Measurements from ENCODE around the gene CYP2S1. TPM values are rescaled to one million over a fixed set of nuclear protein-coding genes. Genes with fewer than 3 reads are reported as not detected.

Gene CYP2S1
- total RNA-seq, 1 experiment from 2014 or later: 191 TPM

DNA sequence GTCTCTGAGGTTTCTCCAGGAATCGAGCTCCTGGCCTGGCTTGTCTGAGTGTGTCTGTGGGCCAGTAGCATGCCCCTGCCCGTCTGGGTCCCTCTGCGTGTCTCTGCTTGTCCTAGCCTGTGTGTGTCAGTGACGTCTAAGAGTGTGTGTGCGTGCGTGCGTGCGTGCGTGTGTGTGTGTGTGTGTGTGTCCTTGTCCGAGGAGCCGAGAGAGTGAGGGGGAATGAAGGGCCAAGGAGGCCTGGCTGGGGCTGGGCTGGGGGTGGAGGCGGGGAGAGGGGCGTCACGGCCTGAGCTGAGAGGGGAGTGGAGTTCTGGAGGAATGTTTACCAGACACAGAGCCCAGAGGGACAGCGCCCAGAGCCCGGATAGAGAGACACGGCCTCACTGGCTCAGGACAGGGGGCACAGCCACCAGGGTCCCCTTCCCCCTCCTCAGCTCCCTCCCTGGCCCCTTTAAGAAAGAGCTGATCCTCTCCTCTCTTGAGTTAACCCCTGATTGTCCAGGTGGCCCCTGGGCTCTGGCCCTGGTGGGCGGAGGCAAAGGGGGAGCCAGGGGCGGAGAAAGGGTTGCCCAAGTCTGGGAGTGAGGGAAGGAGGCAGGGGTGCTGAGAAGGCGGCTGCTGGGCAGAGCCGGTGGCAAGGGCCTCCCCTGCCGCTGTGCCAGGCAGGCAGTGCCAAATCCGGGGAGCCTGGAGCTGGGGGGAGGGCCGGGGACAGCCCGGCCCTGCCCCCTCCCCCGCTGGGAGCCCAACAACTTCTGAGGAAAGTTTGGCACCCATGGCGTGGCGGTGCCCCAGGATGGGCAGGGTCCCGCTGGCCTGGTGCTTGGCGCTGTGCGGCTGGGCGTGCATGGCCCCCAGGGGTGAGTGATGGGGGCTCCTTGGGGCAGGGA is 25.8 kb downstream of the CYP2S1 start, which contains the start of gene AXL (continued):
- TF ChIP-seq SOX15 (CRISPR knock-in tag; IDR thresholded peaks at IDR 0.05) (no peak), NR1H2 (CRISPR knock-in tag; IDR thresholded peaks at IDR 0.05) (no peak), JUN (CRISPR knock-in tag; IDR thresholded peaks at IDR 0.05) (no peak), PRRX2 (CRISPR knock-in tag; IDR thresholded peaks at IDR 0.05) (no peak), JAZF1 (CRISPR knock-in tag; IDR thresholded peaks at IDR 0.05) (no peak), SP1 (CRISPR knock-in tag; conservative IDR thresholded peaks at IDR 0.05) (peak; percentile 78; the same call in 1 of the 2 replicates), CBFB (CRISPR knock-in tag; IDR thresholded peaks at IDR 0.05; ENCODE audit: low read depth) (0 out of 2 replicates have a peak, but pooled peaks have one; percentile 73), NFATC4 (CRISPR knock-in tag; IDR thresholded peaks at IDR 0.05) (no peak), NFYB (CRISPR knock-in tag; conservative IDR thresholded peaks at IDR 0.05; ENCODE audit: low read depth) (no peak), ZNF263 (CRISPR knock-in tag; IDR thresholded peaks at IDR 0.05; ENCODE audit: low read depth) (no peak), OVOL2 (CRISPR knock-in tag; IDR thresholded peaks at IDR 0.05; ENCODE audit: borderline replicate concordance) (no peak), ATF1 (CRISPR knock-in tag; IDR thresholded peaks at IDR 0.05) (no peak), FOXJ3 (CRISPR knock-in tag; IDR thresholded peaks at IDR 0.05; ENCODE audit: borderline replicate concordance) (no peak), CREB1 (CRISPR knock-in tag; IDR thresholded peaks at IDR 0.05) (no peak), ESRRA (CRISPR knock-in tag; IDR thresholded peaks at IDR 0.05; ENCODE audit: borderline replicate concordance) (no peak), ZNF121 (CRISPR knock-in tag; IDR thresholded peaks at IDR 0.05) (no peak), MXD4 (CRISPR knock-in tag; IDR thresholded peaks at IDR 0.05; ENCODE audit: borderline replicate concordance) (no peak)
- TF ChIP-seq, protein P1, sequence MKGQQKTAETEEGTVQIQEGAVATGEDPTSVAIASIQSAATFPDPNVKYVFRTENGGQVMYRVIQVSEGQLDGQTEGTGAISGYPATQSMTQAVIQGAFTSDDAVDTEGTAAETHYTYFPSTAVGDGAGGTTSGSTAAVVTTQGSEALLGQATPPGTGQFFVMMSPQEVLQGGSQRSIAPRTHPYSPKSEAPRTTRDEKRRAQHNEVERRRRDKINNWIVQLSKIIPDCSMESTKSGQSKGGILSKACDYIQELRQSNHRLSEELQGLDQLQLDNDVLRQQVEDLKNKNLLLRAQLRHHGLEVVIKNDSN (CRISPR knock-in tag; IDR thresholded peaks at IDR 0.05): no peak
- TF ChIP-seq, protein P2, sequence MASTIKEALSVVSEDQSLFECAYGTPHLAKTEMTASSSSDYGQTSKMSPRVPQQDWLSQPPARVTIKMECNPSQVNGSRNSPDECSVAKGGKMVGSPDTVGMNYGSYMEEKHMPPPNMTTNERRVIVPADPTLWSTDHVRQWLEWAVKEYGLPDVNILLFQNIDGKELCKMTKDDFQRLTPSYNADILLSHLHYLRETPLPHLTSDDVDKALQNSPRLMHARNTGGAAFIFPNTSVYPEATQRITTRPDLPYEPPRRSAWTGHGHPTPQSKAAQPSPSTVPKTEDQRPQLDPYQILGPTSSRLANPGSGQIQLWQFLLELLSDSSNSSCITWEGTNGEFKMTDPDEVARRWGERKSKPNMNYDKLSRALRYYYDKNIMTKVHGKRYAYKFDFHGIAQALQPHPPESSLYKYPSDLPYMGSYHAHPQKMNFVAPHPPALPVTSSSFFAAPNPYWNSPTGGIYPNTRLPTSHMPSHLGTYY (CRISPR knock-in tag; IDR thresholded peaks at IDR 0.05): no peak
- TF ChIP-seq, protein P3, sequence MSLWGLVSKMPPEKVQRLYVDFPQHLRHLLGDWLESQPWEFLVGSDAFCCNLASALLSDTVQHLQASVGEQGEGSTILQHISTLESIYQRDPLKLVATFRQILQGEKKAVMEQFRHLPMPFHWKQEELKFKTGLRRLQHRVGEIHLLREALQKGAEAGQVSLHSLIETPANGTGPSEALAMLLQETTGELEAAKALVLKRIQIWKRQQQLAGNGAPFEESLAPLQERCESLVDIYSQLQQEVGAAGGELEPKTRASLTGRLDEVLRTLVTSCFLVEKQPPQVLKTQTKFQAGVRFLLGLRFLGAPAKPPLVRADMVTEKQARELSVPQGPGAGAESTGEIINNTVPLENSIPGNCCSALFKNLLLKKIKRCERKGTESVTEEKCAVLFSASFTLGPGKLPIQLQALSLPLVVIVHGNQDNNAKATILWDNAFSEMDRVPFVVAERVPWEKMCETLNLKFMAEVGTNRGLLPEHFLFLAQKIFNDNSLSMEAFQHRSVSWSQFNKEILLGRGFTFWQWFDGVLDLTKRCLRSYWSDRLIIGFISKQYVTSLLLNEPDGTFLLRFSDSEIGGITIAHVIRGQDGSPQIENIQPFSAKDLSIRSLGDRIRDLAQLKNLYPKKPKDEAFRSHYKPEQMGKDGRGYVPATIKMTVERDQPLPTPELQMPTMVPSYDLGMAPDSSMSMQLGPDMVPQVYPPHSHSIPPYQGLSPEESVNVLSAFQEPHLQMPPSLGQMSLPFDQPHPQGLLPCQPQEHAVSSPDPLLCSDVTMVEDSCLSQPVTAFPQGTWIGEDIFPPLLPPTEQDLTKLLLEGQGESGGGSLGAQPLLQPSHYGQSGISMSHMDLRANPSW (CRISPR knock-in tag; conservative IDR thresholded peaks at IDR 0.05; ENCODE audit: low read depth): no peak
- TF ChIP-seq, protein P4, sequence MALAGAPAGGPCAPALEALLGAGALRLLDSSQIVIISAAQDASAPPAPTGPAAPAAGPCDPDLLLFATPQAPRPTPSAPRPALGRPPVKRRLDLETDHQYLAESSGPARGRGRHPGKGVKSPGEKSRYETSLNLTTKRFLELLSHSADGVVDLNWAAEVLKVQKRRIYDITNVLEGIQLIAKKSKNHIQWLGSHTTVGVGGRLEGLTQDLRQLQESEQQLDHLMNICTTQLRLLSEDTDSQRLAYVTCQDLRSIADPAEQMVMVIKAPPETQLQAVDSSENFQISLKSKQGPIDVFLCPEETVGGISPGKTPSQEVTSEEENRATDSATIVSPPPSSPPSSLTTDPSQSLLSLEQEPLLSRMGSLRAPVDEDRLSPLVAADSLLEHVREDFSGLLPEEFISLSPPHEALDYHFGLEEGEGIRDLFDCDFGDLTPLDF (CRISPR knock-in tag; IDR thresholded peaks at IDR 0.05): no peak
- TF ChIP-seq, protein P5, sequence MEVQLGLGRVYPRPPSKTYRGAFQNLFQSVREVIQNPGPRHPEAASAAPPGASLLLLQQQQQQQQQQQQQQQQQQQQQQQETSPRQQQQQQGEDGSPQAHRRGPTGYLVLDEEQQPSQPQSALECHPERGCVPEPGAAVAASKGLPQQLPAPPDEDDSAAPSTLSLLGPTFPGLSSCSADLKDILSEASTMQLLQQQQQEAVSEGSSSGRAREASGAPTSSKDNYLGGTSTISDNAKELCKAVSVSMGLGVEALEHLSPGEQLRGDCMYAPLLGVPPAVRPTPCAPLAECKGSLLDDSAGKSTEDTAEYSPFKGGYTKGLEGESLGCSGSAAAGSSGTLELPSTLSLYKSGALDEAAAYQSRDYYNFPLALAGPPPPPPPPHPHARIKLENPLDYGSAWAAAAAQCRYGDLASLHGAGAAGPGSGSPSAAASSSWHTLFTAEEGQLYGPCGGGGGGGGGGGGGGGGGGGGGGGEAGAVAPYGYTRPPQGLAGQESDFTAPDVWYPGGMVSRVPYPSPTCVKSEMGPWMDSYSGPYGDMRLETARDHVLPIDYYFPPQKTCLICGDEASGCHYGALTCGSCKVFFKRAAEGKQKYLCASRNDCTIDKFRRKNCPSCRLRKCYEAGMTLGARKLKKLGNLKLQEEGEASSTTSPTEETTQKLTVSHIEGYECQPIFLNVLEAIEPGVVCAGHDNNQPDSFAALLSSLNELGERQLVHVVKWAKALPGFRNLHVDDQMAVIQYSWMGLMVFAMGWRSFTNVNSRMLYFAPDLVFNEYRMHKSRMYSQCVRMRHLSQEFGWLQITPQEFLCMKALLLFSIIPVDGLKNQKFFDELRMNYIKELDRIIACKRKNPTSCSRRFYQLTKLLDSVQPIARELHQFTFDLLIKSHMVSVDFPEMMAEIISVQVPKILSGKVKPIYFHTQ (CRISPR knock-in tag; IDR thresholded peaks at IDR 0.05): no peak
- TF ChIP-seq, protein P6, sequence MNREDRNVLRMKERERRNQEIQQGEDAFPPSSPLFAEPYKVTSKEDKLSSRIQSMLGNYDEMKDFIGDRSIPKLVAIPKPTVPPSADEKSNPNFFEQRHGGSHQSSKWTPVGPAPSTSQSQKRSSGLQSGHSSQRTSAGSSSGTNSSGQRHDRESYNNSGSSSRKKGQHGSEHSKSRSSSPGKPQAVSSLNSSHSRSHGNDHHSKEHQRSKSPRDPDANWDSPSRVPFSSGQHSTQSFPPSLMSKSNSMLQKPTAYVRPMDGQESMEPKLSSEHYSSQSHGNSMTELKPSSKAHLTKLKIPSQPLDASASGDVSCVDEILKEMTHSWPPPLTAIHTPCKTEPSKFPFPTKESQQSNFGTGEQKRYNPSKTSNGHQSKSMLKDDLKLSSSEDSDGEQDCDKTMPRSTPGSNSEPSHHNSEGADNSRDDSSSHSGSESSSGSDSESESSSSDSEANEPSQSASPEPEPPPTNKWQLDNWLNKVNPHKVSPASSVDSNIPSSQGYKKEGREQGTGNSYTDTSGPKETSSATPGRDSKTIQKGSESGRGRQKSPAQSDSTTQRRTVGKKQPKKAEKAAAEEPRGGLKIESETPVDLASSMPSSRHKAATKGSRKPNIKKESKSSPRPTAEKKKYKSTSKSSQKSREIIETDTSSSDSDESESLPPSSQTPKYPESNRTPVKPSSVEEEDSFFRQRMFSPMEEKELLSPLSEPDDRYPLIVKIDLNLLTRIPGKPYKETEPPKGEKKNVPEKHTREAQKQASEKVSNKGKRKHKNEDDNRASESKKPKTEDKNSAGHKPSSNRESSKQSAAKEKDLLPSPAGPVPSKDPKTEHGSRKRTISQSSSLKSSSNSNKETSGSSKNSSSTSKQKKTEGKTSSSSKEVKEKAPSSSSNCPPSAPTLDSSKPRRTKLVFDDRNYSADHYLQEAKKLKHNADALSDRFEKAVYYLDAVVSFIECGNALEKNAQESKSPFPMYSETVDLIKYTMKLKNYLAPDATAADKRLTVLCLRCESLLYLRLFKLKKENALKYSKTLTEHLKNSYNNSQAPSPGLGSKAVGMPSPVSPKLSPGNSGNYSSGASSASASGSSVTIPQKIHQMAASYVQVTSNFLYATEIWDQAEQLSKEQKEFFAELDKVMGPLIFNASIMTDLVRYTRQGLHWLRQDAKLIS (CRISPR knock-in tag; IDR thresholded peaks at IDR 0.05; ENCODE audit: borderline replicate concordance): no peak
- TF ChIP-seq, protein P7, sequence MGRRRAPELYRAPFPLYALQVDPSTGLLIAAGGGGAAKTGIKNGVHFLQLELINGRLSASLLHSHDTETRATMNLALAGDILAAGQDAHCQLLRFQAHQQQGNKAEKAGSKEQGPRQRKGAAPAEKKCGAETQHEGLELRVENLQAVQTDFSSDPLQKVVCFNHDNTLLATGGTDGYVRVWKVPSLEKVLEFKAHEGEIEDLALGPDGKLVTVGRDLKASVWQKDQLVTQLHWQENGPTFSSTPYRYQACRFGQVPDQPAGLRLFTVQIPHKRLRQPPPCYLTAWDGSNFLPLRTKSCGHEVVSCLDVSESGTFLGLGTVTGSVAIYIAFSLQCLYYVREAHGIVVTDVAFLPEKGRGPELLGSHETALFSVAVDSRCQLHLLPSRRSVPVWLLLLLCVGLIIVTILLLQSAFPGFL (CRISPR knock-in tag; IDR thresholded peaks at IDR 0.05; ENCODE audit: borderline replicate concordance): no peak
- TF ChIP-seq, protein P8, sequence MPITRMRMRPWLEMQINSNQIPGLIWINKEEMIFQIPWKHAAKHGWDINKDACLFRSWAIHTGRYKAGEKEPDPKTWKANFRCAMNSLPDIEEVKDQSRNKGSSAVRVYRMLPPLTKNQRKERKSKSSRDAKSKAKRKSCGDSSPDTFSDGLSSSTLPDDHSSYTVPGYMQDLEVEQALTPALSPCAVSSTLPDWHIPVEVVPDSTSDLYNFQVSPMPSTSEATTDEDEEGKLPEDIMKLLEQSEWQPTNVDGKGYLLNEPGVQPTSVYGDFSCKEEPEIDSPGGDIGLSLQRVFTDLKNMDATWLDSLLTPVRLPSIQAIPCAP (CRISPR knock-in tag; IDR thresholded peaks at IDR 0.05): no peak
